ENCODE measurements around the gene ZNF300. TPM values are rescaled to one million over a fixed set of nuclear protein-coding genes. Genes with fewer than 3 reads are reported as not detected.

Gene ZNF300
- total and polyA plus RNA-seq, 2 of the 13 experiments (the other 11 are each of a cell fraction or from before 2014, with no cell fraction given) = 2.7 to 6.8 TPM

DNA sequence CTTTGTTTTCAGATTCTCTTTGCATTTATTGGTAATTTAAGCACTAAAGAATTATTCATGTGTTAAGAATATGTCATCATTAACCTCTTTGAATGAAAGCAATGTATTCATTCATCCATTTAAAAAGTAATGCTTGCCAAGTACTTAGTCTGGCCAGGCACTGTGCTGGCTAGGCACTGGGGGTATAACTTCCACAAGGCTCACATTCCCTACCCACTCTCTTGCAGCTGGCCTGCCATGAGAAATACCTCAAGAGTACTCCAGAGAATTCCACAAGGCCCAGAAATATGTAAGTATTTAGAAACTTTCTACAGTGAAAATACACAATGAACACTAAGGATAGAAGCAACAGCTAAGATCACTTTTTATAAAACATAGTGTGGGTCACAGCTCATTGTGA lies 25.4 kb downstream of the ZNF300 start (continued):
- TF ChIP-seq ZNF296 (CRISPR knock-in tag; conservative IDR thresholded peaks at IDR 0.05) = no peak

DNA sequence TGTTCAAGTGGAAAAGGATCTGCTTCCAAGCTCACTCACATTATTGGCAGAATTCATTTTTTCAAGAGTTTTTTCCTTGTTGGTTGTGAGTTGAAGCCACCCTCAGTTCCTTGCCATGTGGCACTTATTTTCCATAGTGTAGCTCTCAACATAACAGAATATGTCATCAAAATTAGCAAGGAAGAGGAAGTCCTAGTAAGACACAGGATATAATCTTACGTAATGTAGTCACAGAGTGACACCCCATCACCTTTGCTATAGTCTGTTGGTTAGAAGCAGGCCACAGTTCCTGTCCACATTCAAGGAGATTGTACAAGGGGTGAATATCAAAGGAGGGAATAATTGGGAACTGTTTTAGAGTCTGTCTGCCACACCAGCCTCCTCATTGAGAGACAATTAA lies 42.7 kb downstream of the ZNF300 start:
- Histone ChIP-seq H3K27me3 (ENCODE audit: control insufficient read depth in 1 of 2, insufficient read depth in 2 of 2, low read length in 2 of 2) (no peaks in the 10 kb centered on the region), H3K9me3 (ENCODE audit: low read length) (no peaks in the 10 kb centered on the region), H3K36me3 (replicated peaks in 1 of 2; ENCODE audit: control insufficient read depth in 1 of 2, insufficient read depth in 2 of 2, low read length in 2 of 2) (no peaks in the 10 kb centered on the region), H3K4me2 (ENCODE audit: low read depth, low read length) (no peak overlapping the region), H3K27ac (ENCODE audit: extremely low read length, insufficient read depth, low read length) (no peak overlapping the region), H4K20me1 (ENCODE audit: insufficient read depth, low read length) (no peaks in the 10 kb centered on the region), H3K4me1 (ENCODE audit: insufficient read depth, low read length) (peaks cover 18% of the 10 kb centered on the region), H3K79me2 (ENCODE audit: insufficient read depth, low read length) (no peaks in the 10 kb centered on the region), H2AFZ (ENCODE audit: low read length) (no peak overlapping the region), H3K4me3 (replicated peaks in 1 of 3; ENCODE audit: insufficient read depth in 1 of 3, low read depth in 2 of 3, low read length in 3 of 3) (no peak overlapping the region), H3K9ac (ENCODE audit: insufficient read depth, low read depth, low read length) (no peak overlapping the region)
- ChIA-PET CTCF (ENCODE audit: low intra/inter-chr PET ratio, low total read pairs) (no interaction called here), POLR2A (no interaction called here)
- in situ Hi-C loops (cut with HindIII; ENCODE audit: extremely low pct_ligation_motif_present, low pct_unique_long_range_greater_than_20kb) = no loop called here
- no TSS peak for BruUV-seq (replicated peaks)
- TF ChIP-seq, protein P1, sequence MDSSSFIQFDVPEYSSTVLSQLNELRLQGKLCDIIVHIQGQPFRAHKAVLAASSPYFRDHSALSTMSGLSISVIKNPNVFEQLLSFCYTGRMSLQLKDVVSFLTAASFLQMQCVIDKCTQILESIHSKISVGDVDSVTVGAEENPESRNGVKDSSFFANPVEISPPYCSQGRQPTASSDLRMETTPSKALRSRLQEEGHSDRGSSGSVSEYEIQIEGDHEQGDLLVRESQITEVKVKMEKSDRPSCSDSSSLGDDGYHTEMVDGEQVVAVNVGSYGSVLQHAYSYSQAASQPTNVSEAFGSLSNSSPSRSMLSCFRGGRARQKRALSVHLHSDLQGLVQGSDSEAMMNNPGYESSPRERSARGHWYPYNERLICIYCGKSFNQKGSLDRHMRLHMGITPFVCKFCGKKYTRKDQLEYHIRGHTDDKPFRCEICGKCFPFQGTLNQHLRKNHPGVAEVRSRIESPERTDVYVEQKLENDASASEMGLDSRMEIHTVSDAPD (CRISPR knock-in tag; IDR thresholded peaks at IDR 0.05) = no peak
- TF ChIP-seq, protein P2, sequence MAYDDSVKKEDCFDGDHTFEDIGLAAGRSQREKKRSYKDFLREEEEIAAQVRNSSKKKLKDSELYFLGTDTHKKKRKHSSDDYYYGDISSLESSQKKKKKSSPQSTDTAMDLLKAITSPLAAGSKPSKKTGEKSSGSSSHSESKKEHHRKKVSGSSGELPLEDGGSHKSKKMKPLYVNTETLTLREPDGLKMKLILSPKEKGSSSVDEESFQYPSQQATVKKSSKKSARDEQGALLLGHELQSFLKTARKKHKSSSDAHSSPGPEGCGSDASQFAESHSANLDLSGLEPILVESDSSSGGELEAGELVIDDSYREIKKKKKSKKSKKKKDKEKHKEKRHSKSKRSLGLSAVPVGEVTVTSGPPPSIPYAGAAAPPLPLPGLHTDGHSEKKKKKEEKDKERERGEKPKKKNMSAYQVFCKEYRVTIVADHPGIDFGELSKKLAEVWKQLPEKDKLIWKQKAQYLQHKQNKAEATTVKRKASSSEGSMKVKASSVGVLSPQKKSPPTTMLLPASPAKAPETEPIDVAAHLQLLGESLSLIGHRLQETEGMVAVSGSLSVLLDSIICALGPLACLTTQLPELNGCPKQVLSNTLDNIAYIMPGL (CRISPR knock-in tag; IDR thresholded peaks at IDR 0.05; ENCODE audit: borderline replicate concordance in 1 of 2, low read depth in 1 of 2) = no peak
- no peak for TF ChIP-seq KDM5B (CRISPR knock-in tag; IDR thresholded peaks at IDR 0.05; ENCODE audit: borderline replicate concordance)
- DNase-seq (ENCODE audit: low spot score) (no peak), FAIRE-seq (no peak), ATAC-seq (no peak)
- intact Hi-C loops (cut with micrococcal nuclease; ENCODE audit: unreplicated experiment) = no loop called here
- WGBS (ENCODE audit: low lambda C conversion rate) = 56% methylated on average over 1 of the region's 1 CpG
